Astrocyte of the hippocampus (primary cell): ENCODE data around the gene LRP6.
"Not testable (repeated sequence)": the region's sequence is repeated elsewhere in the genome, so short reads cannot be mapped to it uniquely, and the experiment has no call there.

Experiments
- DNase-seq: peaks from one replicate; pipeline ENCODE4 v3.0.0; 2011; ENCODE audit warnings: low read depth, low spot score

Gene LRP6

GRCh38 chr12:12265571-12266388 is 1.1 kb downstream of the LRP6 start:
- peak; percentile 61 for DNase-seq

GRCh38 chr12:12265035-12265434 is 1.8 kb downstream of the LRP6 start:
- DNase-seq = no peak

GRCh38 chr12:12263909-12264308 is 2.9 kb downstream of the LRP6 start:
- DNase-seq = no peak

DNA sequence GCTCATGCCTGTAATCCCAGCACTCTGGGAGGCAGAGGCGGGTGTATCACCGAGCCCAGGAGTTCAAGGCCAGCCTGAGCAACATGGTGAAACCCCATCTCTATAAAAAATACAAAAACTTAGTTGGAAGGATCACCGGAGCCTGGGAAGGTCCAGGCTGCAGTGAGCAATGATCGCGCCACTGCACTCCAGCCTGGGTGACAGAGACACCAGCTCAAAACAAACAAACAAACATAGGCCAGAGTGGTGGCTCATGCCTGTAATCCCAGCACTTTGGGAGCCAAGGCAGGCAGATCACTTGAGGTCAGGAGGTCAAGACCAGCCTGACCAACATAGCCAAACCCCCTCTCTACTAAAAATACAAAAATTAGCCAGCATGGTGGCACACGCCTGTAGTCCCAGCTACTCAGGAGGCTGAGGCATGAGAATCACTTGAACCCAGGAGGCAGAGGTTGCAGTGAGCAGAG is 10.5 kb downstream of the LRP6 start:
- DNase-seq = not testable (repeated sequence)

- no peak for DNase-seq
These were observed 12.3 kb downstream of the LRP6 start for GRCh38 chr12:12254553-12254952.

DNA sequence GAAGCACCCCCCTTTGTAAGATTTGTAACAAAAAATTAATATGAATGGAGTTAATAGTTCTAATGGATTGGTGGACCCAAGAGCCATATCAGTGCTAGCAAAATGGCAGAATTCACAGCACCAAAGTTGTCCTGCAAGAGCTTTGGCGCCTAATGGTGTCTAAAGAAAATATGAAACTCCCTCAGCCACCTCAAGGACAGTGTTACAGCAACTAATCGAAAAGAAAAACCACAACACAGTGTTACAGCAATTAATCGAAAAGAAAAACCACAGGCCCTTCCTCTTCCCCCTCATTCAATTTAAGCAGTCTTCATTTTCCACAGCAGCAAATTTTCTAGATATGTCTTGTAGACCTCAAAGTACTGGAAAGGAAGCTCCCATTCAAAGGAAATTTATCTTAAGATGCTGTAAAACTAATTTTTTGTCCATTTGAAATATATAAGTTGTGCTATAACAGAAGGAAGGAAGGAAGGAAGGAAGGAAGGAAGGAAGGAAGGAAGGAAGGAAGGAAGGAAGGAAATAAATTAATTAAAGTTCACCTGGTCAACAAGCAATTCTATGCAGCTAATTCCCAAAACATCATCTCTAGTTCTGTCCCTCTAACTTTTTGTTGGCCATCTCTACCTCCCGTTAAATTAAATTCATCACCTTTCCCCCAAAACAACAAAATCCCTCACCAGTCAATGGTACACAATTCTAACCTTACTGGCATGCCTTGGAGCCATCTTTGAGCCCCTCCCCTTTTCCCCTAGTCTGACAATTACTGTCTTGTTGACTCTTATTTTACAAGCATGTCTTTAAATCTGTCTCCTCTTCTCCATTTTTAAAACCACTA is 17.4 kb downstream of the LRP6 start:
- no peak for DNase-seq

DNA sequence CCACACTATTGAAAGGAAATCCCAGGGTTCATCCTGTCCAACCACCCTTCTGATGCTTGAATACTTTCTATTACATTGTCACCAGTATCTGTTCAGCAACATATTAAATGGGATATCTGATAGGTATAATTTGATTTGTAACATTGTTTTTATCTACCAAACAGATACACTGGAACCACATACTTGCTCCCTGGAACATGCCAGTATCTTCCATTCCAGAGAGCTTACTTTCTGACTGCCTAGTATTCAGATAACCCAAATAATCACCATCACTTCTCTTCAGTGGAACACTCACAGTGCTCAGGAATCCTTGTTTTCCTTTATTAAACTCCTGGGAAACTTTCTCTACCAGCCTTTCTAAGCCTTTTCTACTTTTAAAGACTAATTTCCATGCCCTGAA is 19.3 kb downstream of the LRP6 start:
- no peak for DNase-seq

GRCh38 chr12:12244341-12244740 is 22.5 kb downstream of the LRP6 start:
- DNase-seq = no peak

- peak; percentile 67 for DNase-seq
These were observed 26.0 kb downstream of the LRP6 start for GRCh38 chr12:12240662-12241340.

GRCh38 chr12:12239127-12239526 is 27.7 kb downstream of the LRP6 start:
- no peak for DNase-seq

- DNase-seq = no peak
These were observed 28.2 kb downstream of the LRP6 start for GRCh38 chr12:12238605-12239004.

DNA sequence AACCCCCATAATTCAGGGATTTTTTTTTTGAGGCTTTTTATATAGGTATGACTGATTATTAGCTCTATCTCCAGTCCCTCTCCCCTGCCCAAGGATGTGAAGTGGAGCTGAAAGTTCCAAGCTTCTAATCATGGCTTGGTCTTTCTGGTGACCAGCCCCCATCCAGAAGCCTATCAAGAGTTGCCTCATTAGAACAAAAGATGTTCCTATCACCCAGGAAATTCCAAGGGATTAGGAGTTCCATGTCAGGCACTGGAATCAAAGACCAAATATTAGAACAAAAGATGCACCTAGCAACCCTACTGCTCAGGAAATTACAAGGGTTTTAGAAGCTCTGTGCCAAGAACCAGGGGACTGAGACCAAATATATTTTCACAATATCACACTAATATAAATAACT is 29.9 kb downstream of the LRP6 start:
- DNase-seq = no peak

GRCh38 chr12:12230275-12230674 is 36.6 kb downstream of the LRP6 start:
- DNase-seq = no peak

DNA sequence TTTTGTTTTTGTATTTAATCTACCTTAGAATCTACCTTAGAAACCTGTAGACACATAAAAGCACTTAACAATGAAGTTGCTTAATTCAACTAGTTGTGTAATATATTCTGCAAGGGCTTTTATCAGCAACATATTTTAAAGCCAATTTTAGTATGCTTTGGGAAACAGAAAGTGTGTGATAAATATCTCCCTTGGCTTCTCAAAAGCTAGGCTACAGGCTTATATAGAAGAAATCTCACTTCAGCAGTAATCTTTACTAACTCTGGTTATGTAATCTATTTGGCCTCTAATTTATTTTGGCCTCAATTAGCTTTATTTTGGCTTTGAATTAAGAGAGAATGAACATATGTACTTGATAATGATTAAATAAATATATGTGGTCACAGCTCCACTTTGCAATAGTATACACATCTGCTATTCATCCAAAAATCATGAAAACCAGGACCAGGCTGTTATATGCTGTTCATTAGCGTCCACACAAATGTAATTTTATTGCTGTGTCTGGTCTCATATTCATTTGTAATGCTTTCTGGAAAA is 37.2 kb downstream of the LRP6 start:
- DNase-seq = no peak

DNA sequence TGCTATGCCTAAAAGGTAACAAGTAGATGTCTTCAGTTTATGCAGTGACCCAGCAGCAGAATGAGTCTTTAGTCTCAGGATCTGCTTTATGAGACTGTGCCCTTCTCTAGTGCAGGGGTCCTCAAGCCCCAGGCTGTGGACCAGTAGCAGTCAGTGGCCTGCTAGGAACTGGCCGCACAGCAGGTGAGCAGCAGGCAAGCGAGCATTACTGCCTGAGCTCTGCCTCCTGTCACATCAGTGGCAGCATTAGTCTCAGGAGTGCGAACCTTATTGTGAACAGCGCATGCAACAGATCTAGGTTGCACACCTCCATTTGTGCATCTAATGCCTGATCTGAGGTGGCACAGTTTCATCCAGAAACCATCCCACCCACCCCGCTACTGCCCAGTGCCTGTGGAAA is 38.4 kb downstream of the LRP6 start:
- no peak for DNase-seq

GRCh38 chr12:12226187-12226586 is 40.7 kb downstream of the LRP6 start:
- no peak for DNase-seq

- DNase-seq = peak; percentile 41
These were observed 42.5 kb downstream of the LRP6 start for GRCh38 chr12:12224240-12224940.

DNA sequence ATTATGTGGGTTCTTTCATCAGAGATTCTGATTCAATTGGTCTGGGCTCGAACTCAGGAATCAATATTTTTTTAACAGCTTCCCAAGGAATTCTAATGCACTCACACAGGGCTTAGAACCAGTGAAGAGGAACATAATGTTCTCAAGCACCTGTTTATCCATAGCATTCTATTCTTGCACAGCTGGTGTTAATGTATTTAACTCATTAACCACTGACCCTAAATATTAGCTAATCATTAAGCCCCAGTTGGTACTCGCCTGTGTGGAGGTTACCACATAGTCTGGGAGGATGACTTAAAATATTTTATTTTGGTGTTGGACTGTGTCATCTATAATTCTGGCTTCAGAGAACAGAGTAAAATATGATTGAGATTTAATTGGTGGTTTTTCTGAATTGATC is 45.3 kb downstream of the LRP6 start:
- DNase-seq = no peak

- DNase-seq = no peak
These were observed 47.2 kb downstream of the LRP6 start for GRCh38 chr12:12219664-12220063.

- no peak for DNase-seq
These were observed 49.9 kb downstream of the LRP6 start for GRCh38 chr12:12217018-12217359.

- no peak for DNase-seq
These were observed 50.4 kb downstream of the LRP6 start for GRCh38 chr12:12216349-12217017.
